Femur (tissue), 1 donor: Measurements from ENCODE around the gene VMP1.
"Not testable (repeated sequence)": the region's sequence is repeated elsewhere in the genome, so short reads cannot be mapped to it uniquely, and the experiment has no call there.

Source experiments
- DNase-seq: peaks from one replicate; pipeline ENCODE4 v3.0.0-alpha.2; 2017

VMP1 gene

DNA sequence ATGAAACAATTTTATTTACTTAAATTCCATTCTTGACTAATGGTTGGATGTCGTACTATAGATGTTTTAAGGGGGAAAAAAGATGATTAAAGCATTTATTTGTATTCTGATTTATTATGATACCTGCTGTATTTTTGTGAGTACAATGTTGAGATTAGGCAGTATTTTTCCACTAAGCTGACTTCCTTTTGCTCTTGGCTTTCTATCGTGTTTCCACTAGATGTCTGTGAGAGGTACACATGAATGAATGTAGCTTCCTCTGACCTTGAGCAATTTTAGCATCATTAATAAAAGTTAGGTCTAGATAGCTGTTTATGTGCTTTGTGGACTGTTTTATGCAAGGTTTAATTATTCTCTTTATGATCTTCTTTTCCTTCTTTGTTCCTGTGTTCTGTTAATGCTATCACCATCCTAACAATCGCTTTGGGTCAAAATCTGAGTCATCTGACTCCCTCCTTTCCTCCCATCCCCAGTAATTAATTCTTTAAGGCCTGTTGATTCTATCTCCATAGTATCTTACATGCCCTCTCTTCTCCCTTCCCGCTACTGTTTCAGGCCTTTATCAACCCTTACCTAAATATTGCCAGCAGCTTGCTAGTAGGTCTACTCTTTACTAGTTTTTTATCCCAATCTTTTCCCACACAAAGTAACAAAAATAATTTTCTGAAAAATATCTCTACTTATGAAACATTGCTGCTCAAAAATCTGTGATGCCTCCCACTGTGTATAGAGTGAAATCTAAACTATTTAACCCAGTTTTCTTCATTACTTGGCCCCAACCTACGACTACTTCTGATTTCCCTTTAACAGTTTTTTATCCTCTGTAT lies 76.0 kb downstream of the VMP1 start:
- no peak for DNase-seq

DNA sequence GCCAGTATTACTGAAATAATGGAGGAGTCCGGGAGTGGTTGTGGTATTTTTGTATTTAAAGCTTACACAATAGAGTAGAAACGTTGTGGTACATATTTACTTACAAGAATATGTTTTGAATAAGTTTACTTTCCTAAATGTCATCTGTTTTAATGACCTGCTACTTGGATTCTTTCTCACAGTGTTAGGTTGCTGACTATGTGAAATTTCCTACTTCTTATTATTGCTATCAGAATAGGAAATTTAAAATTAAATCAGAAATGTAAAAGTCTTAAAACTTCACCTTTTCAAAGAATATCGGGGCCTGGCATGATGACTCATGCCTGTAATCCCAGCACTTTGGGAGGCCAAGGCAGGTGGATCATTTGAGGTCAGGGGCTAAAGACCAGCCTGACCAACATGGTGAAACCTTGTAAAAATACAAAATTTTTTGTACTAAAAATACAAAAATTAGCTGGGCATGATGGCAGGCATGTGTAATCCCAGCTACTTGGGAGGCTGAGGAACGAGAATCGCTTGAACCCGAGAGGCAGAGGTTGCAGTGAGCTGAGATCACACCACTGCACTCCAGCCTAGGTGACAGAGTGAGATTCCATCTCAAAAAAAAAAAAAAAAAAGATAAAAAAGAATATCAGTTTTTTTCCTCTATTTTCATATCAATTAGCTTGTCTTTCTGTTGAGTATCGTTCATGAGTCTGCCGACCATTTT lies 77.8 kb downstream of the VMP1 start:
- DNase-seq = no peak

DNA sequence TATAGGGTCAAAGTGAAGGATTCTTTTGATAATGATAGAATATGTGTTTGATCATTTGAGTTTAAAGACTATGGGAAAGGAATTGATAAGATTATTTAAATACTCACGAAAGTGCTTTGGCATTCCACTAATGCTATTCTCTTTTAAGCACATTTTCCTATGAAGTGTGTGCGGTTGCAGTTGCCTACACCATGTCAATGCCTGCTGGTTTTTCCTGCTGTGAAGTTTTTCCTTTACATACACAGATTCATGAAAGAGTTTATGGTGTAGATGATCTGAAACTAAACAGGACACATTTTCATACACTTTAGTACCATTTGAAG lies 78.7 kb downstream of the VMP1 start:
- DNase-seq = no peak

GRCh38 chr17:59786536-59787319 lies 79.3 kb downstream of the VMP1 start:
- DNase-seq = peak; percentile 82

GRCh38 chr17:59789849-59790248 lies 82.4 kb downstream of the VMP1 start:
- not testable (repeated sequence) for DNase-seq

DNA sequence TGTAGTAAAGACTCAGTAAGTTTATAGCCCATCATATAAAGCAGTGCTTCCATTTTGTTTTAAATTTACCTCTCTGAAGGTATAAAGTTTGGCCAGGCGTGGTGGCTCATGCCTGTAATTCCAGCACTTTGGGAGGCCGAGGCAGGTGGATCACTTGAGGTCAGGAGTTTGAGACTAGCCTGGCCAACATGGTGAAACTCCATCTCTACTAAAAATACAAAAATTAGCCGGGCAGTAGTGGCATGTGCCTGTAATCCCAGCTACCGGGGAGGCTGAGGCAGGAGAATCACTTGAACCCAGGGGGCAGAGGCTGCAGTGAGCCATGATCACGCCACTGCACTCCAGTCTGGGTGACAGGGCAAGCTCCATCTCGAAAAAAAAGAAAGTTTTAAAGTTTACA lies 83.0 kb downstream of the VMP1 start:
- DNase-seq = not testable (repeated sequence)

DNA sequence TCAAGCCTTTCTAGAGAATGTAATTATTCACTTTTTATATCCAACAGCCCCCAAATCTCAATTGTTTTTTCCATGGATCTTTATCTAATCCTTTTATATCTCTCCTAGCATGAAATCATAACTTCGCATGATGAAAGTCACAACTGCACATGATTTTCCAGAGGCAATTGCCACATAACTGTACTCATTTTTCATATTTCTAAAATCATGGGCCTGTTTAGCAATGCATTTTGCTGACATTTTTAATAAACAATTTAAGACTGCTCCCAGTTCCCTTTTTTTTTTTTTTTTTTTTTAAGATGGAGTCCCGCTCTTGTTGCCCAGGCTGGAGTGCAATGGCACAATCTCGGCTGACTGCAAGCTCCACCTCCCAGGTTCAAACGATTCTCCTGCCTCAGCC lies 83.5 kb downstream of the VMP1 start:
- no peak for DNase-seq

GRCh38 chr17:59791603-59792457 lies 84.4 kb downstream of the VMP1 start:
- no peak for DNase-seq

DNA sequence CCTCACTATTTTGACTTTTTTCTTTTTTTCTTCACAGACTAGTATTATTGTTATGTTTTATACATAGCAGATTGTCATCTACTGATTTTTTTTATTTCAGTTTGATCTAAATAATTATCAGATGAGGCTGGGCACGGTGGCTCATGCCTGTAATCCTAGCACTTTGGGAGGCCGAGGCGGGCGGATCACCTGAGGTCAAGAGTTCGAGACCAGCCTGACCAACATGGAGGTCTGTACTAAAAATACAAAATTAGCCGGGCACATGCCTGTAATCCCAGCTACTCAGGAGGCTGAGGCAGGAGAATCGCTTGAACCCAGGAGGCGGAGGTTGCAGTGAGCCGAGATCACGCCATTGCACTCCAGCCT lies 85.0 kb downstream of the VMP1 start:
- DNase-seq = not testable (repeated sequence)

- DNase-seq = no peak
Measured at GRCh38 chr17:59793205-59793604, 85.8 kb downstream of the VMP1 start.

GRCh38 chr17:59796138-59796537 lies 88.7 kb downstream of the VMP1 start:
- DNase-seq = no peak

- DNase-seq = no peak
Measured at GRCh38 chr17:59796785-59797205, 89.3 kb downstream of the VMP1 start.

GRCh38 chr17:59798111-59798510 lies 90.7 kb downstream of the VMP1 start:
- DNase-seq = no peak

DNA sequence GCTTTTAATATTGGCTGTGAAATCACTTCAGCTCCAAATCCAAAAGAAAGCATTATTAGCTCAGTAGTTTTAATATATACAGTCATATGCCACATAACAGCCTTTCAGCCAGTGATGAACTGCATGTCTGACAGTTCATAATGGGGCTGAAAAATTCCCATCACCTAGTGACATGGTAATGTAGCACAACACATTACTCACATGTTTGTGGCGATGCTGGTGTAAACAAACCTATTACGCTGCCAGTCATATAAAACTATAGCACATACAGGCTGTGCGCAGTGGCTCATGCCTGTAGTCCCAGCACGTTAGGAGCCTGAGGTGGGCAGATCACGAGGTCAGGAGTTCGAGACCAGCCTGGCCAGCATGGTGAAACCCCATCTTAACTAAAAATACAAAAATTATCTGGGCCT lies 93.1 kb downstream of the VMP1 start:
- DNase-seq = no peak

DNA sequence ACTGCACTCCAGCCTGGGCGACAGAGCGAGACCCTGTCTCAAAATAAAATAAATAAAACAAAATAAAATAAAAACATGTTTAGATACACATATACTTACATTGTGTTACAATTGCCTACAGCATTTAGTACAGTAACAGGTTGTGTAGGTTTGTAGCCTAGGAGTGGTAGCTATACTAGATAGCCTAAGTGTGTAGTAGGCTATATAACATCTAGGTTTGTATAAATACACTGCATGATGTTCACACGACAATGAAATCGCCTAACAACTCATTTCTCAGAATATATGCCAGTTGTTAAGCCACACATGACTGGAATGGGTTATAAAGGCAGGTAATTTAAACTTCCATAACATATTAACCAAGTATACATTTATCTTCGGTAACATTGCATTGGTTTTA lies 94.7 kb downstream of the VMP1 start:
- no peak for DNase-seq

- DNase-seq = no peak
Measured at GRCh38 chr17:59804901-59805465, 97.5 kb downstream of the VMP1 start.

DNA sequence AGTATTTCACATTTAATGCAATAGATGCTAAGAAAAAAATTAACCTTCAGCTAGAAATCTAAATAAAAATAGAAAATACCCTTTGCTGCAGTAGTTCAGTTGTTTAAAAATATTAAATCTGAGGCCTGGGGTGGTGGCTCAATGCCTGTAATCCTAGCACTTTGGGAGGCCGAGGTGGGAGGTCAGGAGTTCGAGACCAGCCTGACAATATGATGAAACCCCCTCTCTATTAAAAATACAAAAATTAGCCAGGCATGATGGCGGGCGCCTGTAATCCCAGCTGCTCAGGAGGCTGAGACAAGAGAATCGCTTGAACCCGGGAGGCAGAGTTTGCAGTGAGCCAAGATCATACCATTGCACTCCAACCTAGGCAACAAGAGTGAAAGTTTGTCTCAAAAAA lies 98.9 kb downstream of the VMP1 start:
- DNase-seq = not testable (repeated sequence)

DNA sequence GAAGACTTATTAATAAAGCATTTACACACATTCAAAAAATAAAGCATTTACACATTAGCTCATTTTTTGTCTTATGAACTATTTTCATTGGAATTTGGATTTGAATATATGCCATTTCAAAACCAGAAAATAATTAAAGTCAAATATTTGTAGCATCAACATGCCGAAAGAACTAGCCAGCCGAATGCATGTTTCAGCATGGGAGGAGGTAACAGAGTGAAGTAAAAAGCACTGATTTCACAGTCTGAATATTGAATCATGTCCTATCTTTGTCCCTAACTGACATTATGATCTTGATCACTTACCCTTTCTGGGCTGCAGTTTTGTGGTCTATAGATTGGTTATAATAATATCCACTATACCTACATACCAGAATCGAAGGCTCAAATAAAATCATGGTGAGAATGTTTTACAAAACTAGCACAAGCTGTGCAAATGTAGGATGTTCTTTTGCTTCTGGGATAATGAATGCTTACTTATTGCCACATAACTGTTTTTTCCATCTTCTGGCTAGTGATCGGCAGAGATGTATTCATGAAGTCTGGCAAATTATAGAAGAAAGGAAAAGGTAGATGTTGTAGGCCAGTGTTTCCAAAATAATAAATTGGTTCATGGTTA lies 100.5 kb downstream of the VMP1 start:
- no peak for DNase-seq

- no peak for DNase-seq
Measured at GRCh38 chr17:59810894-59811153, 103.4 kb downstream of the VMP1 start.

DNA sequence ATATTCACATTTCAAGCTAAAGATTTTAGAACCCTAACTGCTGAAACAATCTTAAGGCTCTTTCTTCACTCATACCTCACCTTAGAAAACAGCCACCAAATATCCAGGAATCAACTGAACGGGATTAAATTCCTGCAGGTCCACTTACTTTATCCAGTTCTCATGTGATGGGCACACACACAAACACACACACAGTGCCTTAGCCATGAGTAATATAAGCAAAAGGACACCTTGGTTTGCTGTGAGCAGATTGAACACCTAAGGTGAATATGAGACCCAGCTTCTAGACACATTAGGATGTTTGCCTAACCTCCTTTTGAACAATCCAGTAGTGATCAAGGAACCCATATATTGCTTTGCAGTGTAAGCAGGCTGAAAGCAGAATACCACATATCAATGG lies 103.8 kb downstream of the VMP1 start:
- no peak for DNase-seq

- DNase-seq = no peak
Measured at GRCh38 chr17:59812139-59812538, 104.7 kb downstream of the VMP1 start.

GRCh38 chr17:59814276-59814675 lies 106.8 kb downstream of the VMP1 start:
- DNase-seq = no peak
